Lung microvascular endothelial cell (primary cell): ENCODE measurements around the gene TEC. TPM values are rescaled to one million over a fixed set of nuclear protein-coding genes. Genes with fewer than 3 reads are reported as not detected.
"Not testable (repeated sequence)": the region's sequence is repeated elsewhere in the genome, so short reads cannot be mapped to it uniquely, and the experiment has no call there.

Experiments
- DNase-seq, 2 donors: peaks; one replicate each; pipeline versions ENCODE4 v3.0.0 to v3.0.0-alpha.2; 2010; ENCODE audit warnings: low read depth in 2 of 2
- total RNA-seq: library from RNA; depleted of rRNA; stranded (reverse); fragments of >200 nt; gene quantifications from 2 replicates; pipeline ENCODE4 v1.2.1, GENCODE V29; 2014

Gene TEC
- total RNA-seq, 1 donor from 2014 or later, result 1.8 TPM

DNA sequence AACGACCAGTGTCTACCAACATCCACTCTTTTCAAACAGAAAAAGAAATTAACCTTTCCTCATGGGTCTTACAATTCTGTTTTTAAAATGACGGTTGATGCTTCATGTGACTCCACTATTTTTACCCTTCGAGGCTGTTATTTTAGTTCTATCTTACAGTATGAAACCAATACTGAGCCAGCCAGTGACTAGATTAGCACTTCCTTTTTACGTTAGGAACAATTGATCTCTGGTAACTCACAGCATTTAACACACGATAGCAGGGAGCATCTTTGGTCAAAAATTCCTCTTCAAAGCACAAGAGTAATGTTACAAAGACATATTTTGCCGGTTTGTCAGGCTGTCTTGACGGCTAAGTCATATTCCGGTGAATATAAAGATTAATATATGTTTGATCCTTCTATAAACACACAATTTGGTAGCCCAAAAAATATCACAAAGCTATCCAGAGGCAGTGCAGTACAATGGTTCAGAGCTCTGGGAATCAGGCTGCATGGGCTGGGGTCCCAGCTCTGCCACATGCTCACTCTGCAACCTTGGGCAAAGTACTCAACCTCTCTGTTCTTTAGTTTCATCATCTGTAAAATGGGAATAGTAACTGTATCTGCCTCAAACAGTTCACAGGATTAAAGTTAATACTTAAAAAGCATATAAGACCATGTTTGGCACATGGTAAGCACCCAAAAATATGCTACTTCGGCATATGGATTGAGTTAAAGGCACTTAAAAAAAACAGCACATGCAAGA, 72.7 kb downstream of the TEC start:
- DNase-seq, result no peak

DNA sequence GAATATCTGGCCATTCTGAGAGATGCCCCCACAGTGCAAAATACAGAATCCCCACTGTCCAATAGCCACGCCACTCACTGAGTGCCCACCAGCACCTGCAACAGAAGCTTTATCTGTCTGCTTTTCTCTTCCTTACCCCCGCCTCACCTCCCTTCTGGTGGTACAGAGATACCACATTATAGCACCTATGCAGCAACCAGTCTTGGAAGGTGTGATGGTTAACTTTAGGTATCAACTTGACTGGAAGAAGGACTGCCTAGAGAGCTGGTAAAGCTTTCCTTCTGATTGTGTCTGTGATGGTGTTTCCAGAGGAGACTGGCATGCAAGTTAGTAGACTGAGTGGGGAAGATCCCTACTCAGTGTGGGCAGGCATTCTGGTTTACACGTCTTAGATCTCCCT, 73.8 kb downstream of the TEC start:
- no peak for DNase-seq

DNA sequence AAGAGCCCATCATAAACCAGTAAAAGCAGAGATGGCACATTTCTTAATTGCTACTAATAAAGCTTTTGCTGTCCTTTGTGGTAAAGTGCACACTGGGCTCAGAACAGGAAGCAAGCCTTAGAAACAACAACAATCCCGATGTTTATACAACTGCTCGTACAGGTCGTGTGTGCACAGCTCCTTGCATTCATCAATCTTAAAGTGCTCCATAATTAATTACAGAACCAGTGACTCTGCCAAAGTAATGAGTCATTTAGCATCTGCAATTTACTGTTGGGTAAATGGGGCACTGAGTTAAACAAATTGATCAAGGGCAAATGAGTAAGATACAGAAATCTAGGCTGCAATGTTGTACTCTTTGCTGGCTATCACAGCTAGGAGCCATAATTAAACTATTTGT, 74.3 kb downstream of the TEC start:
- peak; percentile 2 to 55 for DNase-seq

DNA sequence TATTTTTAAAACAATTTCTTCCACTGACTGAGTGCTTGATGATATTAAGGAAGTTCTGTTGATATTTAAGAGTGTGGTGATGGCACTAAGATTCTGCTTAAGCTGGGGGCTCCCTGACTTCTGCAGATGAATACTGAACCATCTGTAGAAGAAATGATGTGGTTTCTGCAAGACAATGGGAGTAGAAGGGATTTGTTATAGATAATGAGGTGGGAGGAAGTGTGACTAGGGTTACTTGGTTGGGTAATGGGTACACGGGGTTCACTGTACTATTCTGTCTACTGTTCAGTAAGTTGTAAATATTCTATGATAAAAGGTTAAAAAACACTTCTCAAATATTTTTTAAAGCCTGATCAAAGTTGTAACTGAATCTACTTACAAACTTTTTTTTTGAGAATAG, 74.7 kb downstream of the TEC start:
- DNase-seq, result peak in 1 of 2 donors; percentile 17

DNA sequence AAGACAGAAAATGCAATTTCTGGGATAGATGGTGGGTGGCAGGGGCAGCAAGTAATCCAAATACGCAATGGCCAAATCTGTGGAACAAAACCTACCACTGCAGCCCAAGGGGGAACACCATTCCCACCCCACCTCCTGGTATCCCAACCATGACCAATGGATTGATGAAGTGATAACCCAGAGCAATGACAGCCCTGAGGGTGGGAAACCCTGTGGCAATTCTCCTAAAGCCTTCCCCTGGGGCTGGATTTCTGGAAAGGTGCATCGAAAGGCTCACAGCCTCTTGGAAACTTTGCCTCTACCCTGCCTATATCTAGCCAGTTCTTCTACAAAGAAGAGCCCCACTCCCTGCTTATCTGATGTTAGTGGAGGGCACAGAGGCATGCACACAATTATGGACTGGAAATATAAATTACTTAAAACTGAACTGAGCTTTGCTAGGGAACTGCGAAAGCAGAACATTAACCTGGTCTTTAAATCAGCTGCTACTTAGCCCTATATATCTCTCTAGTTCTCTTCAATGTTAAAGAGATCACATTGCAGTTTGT, 75.6 kb downstream of the TEC start:
- no peak for DNase-seq

DNA sequence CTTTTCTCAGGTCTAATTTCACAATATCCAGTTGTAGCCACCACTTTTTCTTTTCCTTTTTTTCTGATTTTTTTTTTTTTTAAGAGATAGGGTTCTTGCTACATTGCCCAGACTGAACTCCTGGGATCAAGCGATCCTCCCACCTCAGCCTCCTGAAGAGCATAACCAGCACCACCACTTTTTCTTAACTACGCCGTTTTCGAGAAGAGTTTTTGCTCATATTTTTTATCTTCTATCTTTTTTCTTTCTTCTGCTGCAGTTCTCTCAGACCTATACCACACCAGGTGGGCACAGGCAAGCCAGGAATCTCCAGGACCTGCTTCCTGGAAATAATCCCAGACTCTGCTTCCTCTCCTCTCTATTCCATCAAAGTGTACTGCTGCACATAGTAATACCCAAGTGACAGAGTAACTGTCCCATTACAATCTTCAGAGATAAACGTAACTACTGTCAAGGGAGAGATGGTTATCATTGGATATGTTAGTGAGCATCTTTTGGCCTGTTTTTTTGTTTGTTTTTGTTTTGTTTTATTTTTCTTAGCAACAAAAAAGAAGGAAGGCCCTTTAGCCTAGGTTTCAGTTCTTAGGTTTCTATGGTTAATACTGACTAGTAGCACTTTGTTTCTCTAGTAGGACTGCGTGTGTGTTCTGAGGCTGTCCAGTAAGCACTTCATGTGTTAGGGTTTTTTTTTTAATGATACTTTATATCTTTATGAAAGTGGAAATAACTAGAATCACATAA, 76.4 kb downstream of the TEC start:
- DNase-seq, result no peak

DNA sequence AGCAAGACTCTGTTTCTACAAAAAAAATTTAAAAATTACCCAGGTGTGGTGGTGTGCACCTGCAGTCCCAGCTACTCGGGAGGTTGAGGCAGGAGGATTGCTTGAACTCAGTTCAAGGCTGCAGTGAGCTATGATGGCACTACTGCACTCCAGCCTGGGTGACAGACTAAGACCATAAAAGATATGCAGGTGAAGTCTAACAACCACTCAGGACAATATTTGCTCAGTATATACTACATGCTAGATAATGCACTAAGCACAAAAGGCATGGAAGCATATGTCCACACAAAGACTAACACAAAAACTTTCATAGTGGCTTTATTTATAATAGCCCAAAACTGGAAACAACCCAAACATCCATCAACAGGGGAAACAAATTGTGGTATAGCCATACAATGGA, 77.9 kb downstream of the TEC start:
- DNase-seq, result no peak

DNA sequence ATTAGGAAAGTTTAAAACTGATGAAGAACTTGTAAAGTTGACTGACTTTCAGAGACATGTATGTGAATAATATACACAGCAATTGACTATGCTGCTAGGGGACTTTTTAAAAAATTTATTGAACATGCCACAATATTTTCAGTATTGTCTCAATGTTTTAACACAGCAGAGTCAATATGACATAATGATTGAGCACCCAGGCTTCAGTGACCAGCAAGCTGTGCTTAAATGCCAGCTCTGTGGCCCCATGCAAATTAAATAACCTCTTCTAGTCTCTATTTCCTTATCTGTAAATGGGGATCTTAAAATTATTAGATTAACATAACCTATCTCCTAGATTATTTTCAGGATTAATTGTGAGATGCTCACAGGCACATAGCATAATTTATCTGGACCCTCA, 78.8 kb downstream of the TEC start:
- DNase-seq, result no peak

DNA sequence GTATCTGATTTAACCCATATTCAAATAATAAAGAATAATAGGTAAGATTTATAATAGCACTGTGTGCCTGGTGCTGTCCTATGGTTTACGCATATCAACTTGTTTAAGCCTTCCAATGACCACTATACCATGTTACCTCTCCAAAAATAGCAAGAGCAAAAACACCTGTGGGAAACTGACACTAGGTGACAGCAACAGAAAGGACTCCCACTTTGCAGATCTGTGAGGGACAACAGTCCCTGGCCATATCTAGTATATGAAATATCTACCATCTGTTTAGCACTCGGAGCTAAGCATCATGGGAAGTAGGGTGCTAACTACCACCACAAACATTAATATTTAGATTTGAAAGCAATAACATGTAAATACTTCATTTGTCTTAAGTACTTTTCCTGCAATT, 79.9 kb downstream of the TEC start:
- no peak for DNase-seq

DNA sequence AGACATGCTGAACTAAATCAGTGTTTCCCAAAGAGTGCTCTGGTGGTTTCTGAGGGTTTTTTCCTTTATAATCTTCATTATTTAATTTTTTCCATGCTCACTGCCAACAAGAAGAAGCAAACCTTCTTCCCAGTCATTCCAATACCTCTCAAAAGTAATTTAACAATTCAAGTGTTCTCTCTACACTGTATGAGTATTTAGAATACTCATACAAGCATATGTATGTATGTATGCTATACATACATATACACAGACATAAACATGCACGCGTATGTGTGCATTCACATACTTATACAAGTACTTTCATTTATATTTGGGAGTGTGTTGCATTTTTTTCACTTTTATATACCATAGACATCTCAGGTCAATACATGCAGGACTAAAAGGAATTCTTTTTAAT, 81.2 kb downstream of the TEC start:
- no peak for DNase-seq

DNA sequence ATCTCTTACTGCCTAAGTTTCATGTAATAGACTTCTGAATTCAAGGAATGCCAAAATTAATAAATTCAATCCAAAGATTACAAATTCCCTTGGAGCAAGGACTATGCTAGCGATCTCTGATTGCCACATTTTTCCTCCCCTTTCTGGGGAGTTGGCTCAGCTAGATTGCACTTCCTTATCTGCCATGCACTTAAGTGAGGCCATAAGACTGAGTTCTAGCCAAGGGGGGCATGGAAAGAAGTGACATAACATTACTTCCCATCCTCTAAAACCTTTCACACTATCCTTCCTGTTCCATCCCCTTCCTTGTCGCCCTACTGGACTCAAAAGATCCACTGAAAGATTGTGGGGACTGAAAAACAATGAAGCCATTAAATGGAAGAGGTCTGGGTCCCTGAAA, 81.8 kb downstream of the TEC start:
- DNase-seq, result no peak

DNA sequence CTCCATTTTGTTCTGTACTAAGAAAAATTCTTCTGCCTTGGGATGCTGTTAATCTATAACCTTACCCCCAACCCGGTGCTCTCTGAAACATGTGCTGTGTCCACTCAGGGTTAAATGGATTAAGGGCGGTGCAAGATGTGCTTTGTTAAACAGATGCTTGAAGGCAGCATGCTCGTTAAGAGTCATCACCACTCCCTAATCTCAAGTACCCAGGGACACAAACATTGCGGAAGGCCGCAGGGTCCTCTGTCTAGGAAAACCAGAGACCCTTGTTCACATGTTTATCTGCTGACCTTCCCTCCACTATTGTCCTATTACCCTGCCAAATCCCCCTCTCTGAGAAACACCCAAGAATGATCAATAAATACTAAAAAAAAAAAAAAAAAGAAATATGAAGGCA, 82.6 kb downstream of the TEC start:
- not testable (repeated sequence) for DNase-seq

DNA sequence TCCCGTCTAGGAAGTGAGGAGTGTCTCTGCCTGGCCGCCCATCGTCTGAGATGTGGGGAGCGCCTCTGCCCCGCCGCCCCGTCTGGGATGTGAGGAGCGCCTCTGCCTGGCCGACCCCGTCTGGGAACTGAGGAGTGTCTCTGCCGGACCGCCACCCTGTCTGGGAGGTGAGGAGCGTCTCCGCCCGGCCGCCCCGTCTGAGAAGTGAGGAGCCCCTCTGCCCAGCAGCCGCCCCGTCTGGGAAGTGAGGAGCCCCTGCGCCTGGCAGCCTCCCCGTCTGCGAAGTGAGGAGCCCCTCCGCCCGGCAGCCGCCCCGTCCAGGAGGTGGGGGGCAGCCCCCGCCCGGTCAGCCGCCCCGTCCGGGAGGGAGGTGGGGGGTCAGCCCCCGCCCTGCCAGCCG, 83.2 kb downstream of the TEC start:
- not testable (repeated sequence) for DNase-seq

DNA sequence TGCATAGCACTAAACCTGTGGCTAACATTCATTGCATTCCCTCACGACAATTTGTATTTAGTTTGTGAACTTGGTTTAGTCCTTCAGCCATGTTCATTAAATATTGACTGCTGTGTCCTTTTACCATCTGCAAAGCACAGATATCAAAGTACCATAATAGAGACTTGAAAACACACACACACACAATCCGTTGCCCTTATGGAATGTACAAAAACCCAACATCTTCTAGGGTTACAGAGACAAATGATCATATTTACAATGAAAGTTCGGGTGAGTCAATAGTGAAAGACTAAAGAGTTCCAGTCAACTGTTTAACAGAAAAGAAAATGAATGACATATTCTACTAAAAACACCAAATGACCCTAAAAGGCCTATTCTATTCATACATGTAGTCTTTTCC, 84.8 kb downstream of the TEC start:
- DNase-seq, result no peak

DNA sequence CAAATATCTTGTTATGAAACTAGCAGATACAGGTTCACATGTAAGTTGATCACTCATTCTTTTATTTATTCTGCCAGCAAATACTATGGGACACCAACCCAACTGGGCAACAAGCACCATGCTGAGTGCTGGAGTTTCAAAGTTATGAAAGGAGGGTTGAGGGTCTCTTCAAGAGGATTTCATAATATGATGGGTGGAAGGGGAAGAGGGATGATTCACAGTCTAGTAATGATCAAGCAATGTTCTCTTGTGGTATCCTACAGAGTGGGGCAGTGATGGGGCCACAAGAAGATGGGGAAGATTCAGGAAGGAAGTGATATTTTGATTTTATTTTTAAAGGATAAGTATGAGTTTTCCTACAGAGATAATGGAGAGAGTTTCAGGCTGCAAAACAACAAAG, 89.4 kb downstream of the TEC start:
- DNase-seq, result no peak

DNA sequence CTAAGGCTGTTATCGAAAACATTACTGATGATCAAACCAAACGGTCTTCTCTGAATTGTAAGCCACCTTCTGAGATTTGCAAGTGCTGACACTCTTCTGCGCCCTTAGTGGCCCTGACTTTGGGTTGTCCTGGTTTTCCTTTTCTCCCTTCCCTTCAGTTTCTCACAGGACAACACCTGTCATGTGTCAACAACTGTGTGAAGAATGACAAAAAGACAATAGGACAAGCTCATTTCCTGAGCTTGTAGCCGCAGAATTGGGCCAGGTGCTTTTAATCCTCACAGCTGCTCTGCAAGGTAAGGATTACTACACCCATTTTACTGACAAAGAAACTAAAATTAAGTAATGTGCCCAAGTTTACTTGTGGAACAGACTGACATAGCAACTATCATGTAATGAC, 90.7 kb downstream of the TEC start:
- no peak for DNase-seq

DNA sequence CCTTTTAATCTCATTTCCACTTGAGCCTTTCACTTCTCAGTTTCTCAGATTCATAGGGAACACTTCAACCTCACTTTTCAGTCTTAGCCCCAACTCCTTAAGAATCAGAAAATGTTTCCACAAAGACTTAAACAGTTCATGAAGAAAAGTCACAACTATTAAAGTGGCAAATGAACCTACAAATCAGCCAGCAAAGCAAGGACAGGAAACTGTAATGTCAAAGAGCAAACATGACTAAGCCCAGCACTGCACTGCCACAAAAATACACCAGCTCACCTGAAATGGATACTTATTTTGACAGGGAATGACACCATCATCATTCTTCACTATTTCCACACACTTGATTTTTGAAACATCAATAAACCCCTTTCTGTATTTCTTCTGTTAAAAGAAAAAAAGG, 93.8 kb downstream of the TEC start:
- DNase-seq, result peak; percentile 13 to 33

DNA sequence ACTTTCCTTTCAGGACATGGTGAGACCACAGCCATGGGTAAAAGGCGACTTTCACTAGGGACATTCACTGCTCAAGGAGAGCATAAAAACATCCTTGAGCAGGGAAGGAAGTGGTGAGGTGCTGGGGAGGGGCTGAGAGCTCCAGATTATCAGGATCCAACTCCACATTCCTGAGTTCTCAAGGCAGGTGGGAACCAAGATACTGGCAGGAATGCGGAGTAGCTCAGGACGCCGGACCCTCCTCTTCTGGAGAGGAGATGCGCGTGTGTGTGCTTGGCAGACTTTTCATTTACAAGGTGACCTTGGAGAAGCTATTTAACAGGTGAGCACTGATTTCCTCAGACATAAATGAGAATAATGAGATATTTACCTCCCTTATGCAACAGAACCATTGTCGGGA, 94.3 kb downstream of the TEC start:
- DNase-seq, result no peak

DNA sequence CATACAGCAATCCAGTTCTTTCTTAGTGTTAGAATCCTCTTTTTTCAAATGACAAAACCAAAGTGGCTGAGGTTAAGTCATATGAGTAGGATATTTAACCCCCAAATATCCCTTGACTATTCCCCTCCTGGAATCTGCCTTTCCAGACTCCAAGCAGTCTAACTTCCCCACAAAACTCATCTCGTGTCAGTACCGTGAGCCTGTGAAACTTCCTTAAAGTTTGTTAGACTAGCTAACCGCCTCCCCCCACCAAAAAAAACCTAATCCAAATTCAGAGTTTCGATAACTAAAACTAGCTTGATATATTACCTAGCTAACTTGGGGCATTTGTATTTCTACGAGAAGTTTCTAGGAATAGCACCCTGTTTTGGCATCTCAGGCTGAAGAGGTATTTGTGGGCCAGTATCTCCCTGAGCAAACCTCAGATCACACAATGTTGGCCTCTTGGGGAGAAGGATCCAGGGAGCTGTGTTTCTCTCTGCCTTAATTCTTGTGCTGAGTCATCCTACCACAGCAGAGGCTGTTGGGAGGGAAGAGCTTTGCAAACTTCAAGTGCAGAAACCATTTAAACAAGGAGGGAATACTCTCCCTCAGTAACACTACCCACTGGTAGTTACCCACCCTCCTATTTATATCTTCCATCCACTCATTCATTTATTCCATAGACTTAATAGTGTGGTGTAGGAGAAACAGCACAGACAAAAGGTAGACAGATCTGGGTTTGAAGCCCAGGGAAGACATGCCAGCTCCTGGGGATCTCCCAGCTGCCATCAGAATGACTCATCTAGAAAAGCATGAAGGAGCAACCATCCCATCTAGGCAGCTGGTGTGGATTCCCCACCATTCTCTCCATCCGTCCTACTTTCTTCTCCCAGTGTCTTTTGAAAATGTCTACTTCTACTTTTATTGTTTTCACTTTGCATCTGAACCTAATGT, 96.3 kb downstream of the TEC start:
- peak in 1 of 2 donors; percentile 54 for DNase-seq

DNA sequence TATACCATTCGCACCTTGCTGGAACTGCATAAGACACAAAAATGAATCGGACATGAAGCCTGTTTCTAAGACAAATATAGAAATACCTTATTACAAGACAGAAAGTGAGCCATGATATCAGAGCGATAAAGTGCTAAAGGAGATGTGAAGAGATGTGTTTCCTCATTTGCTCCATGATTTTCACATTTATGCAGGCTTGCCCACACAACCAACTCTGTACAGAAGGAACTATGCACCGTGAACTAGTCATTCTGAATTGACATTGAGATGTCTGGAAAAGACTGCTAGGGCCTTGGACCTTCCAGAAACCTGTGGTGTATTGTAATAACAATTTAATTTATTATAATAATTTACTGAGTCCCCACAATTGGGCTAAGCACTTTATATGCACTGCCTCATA, 97.0 kb downstream of the TEC start:
- no peak for DNase-seq

DNA sequence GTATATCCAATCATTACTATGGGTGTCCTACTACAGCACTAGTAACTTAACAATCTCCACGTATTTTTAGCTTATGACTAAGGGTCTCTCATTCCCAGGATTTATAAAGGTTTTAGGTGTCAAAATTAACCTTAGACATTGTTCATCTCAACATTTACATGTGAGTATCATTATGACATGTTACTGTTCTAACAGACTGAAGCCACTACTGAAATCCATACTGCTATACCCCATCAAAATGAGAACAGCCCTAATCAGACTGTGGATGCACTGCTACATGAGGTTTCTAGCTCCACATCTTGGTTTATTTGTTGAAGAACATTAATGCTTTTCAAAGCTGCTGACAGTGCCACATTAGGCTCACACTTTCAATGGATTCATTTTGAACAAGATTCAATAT, 100.0 kb downstream of the TEC start:
- DNase-seq, result no peak
